HFF-Myc (cell line): ENCODE measurements around the gene LGR6.
A peak's percentile ranks its signal among the peaks of the same experiment; 100 is the strongest.

Experiments used
- DNase-seq: peaks from one replicate; pipeline ENCODE4 v3.0.0-alpha.2; 2011; ENCODE audit warnings: low read depth; ENCODE audit errors: extremely low read depth
- H3K4me3 ChIP-seq: replicated peaks from 2 replicates; pipeline ENCODE4 v1.5.1; 2011; ENCODE audit warnings: low read depth, mild to moderate bottlenecking, control low read depth, low read length
- TF ChIP-seq, protein P1 (sequence below): IDR thresholded peaks from 2 replicates; pipeline ENCODE4 v1.5.1; 2012; ENCODE audit warnings: mild to moderate bottlenecking, low read depth, low read length, control low read depth; ENCODE audit errors: missing control alignments

The LGR6 gene

GRCh38 chr1:202361701-202362100 is 168.1 kb downstream of the LGR6 start:
- TF ChIP-seq, protein P1, sequence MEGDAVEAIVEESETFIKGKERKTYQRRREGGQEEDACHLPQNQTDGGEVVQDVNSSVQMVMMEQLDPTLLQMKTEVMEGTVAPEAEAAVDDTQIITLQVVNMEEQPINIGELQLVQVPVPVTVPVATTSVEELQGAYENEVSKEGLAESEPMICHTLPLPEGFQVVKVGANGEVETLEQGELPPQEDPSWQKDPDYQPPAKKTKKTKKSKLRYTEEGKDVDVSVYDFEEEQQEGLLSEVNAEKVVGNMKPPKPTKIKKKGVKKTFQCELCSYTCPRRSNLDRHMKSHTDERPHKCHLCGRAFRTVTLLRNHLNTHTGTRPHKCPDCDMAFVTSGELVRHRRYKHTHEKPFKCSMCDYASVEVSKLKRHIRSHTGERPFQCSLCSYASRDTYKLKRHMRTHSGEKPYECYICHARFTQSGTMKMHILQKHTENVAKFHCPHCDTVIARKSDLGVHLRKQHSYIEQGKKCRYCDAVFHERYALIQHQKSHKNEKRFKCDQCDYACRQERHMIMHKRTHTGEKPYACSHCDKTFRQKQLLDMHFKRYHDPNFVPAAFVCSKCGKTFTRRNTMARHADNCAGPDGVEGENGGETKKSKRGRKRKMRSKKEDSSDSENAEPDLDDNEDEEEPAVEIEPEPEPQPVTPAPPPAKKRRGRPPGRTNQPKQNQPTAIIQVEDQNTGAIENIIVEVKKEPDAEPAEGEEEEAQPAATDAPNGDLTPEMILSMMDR: no peak
- H3K4me3 ChIP-seq: no peak overlapping the region
- DNase-seq: no peak

- TF ChIP-seq, protein P1: no peak
- H3K4me3 ChIP-seq: no peak overlapping the region
- no peak for DNase-seq
These were observed 168.6 kb downstream of the LGR6 start for GRCh38 chr1:202362212-202362611.

DNA sequence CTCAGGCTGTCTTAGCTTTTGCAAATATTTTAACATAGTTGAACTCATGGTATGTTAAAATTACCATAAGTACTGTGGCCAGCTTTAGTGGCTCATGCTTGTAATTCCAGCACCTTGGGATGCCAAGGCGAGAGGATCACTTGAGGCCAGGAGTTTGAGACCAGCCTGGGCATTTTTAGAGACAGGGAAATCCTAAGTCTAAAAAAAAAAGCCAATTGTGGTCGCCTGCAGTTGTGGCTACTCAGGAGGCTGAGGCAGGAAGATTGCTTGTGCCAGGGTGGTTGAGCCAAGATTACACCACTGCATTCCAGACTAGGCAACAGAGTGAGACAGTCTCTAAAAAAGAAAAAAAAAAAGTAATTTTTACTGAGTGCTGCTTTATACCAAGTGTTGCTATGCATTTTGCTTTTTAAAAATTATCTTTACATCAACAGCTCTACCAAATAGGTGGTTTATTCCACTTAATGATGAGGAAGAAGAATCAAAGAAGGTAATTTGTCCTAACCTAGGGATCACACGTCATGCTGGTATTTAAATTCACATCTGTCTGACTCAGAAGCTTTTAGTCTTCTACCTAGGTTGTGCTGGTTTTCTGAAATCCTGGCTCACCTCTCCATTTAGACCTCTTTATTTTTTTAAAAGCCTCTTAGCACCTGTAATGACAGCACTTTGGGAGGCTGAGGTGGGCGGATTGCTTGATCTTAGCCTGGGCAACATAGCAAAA is 171.7 kb downstream of the LGR6 start:
- no peak overlapping the region for H3K4me3 ChIP-seq
- TF ChIP-seq, protein P1: no peak
- DNase-seq: no peak

GRCh38 chr1:202367271-202367670 is 173.7 kb downstream of the LGR6 start:
- TF ChIP-seq, protein P1: no peak
- DNase-seq: peak; percentile 77
- no peak overlapping the region for H3K4me3 ChIP-seq
